Fibroblast of skin of left biceps (primary cell): ENCODE data around the gene LIPH.

Source experiments
- DNase-seq, 2 experiments: peaks; one replicate each; pipeline ENCODE4 v3.0.0-alpha.2; 2013; ENCODE audit warnings: low read depth in 2 of 2

Gene LIPH

DNA sequence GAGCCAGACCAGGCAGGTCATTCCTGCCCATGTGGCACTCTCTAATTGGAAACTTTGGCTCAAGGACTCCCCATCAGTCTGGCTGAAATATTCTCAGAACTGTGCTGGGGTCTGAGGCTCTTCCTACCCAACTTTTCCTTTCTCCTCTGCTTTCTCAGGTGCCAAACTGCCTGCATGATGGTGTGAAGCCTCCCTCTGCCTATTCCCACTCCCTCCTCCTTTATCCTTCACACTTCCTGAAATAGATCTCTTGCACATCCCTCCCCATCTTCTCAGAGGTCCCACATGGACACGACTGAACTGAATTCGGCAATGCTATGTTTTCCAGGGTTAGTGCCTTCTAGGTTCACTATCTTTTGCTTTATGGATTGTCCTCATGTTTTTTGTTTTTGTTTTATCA, 12.5 kb downstream of the LIPH start:
- DNase-seq = no peak

- peak in 1 of 2 experiments; percentile 15 for DNase-seq
Measured at GRCh38 chr3:185537369-185537970, 14.9 kb downstream of the LIPH start.

DNA sequence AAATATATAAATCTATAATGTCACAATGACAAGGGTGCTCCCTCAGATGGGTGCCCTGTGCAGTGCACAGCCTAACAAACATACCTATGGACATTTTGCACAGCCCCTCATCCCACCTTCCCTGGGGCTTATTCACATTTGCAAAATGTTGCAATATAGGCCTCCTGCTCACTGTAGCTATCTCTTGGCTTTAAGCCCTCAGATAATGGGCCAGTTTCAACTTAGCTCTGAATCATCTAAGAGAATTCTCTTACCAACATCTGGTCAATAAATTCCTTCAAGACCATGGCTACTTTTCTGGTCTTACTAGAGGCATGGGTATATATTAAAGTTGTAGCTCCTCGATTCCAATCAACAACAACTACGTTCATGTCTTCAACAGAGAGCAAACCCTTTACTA, 17.9 kb downstream of the LIPH start:
- no peak for DNase-seq

DNA sequence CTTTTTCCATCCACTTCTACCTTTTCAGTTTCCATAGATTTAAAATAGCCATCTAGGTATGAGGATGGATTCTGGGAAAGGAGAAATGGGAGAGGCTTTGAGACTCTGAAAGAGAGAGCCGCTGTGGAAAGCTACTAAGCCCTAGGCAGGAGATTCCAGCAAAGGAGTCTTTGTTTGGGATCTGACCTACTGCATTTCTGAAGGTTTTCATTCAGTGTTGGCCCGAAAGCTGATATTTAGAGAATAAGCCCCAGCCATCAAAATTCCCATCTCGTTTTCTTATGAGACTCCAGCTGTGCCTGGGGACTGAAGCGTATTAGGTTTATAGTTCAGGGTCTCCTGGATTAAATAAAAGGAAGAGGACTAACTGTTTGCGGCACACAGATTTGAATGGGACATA, 19.5 kb downstream of the LIPH start:
- no peak for DNase-seq

- no peak for DNase-seq
Measured at GRCh38 chr3:185530856-185531255, 21.5 kb downstream of the LIPH start.

- no peak for DNase-seq
Measured at GRCh38 chr3:185528532-185528931, 23.9 kb downstream of the LIPH start.

- no peak for DNase-seq
Measured at GRCh38 chr3:185527364-185527763, 25.0 kb downstream of the LIPH start.

DNA sequence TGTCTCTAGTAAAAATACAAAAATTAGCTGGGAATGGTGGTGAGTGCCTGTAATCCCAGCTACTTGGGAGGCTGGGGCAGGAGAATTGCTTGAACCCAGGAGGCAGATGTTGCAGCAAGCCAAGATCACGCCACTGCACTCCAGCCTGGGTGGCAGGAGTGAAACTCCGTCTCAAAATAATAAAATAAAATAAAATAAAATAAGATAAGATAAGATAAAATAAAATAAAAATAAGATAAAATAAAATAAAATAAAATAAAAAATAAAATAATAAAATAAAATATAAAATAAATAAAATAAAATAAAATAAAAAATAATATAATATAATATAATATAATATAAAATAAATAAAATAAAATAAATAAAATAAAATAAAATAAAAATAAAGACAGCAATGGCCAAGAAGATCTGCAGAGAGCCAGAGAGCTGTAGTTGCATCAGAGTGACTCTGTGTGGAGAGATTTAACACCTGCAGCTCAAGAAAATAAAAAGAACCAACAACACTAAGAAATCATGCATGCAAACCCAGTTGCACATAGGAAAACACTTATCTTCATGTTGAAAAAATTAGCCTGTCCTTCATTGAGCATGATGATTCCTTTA, 25.9 kb downstream of the LIPH start:
- no peak for DNase-seq

GRCh38 chr3:185521349-185522138, 30.8 kb downstream of the LIPH start:
- DNase-seq = no peak

- DNase-seq = no peak
Measured at GRCh38 chr3:185519021-185519420, 33.4 kb downstream of the LIPH start.

DNA sequence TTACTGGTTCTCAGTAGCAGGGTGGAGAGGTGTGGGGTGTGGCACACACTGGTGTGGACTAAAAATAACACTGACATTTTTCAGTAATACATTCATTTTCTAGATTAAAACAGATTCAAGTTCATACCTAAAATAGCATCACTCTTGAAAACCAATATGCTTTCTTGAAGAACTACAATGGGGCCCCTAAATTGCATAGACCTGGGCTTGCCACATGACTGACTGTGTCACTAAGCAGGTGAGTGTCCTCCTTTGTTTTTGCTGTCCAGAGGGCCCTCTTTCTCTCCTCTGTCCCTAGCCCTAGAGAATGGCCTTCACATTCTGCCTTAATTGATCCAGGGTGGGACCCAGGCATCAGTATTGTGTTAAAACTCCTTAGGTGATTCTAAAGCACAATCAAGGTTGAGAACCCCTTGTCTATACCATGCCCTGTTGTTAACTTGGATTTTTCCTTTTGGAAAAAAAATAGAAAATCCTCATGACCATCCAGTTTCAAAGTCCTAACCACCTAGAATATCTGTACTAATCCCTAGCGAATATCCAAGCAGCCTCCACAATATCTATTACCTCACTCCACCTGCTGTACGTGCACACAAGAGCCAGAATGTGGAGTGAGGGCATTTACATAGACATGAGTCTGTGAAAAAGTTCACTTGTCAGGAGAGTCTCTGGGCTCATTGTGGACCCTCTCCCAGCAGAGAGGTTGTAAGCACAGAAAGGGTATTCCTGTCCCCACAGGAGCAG, 34.8 kb downstream of the LIPH start:
- DNase-seq = no peak

DNA sequence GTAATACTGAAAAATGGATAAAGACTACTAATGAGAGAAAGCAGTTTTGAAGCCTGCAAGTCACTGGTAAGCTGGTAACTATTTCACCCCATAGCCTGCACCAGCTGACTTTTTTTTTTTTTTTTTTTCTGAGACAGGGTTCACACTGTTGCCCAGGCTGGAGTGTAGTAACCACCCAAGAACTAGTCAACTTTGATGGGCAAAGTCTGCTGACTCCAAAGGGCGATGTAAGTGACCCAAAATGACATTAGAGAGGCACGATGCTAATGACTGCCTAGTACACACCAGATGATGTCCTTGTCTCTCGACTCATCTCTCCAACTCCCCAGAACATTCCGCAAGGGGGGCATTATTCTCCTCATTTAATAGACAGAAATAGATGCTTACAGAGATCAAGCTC, 40.7 kb downstream of the LIPH start:
- no peak for DNase-seq

- no peak for DNase-seq
Measured at GRCh38 chr3:185508335-185508991, 43.9 kb downstream of the LIPH start.

DNA sequence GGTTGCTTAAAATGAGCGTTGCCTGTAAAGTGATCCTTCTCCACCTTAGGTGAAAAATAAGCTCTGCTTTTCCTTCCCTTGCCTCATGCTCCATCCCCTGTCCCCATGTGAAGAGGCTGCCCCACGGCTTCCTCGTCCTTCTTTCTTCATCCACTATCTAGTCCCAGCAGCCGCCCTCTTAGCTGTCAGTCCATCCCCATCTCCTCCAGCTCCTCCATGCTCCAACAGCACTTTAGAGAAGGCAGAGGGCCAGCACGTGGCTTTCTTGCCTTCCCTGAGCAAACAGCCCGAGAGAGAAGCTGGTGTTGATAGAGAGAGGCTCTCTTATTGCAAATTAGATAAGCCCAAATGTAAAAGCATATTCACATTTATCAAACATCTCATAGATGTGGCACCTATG, 44.5 kb downstream of the LIPH start:
- DNase-seq = no peak

- DNase-seq = no peak
Measured at GRCh38 chr3:185504636-185505035, 47.8 kb downstream of the LIPH start.

GRCh38 chr3:185503521-185503920, 48.9 kb downstream of the LIPH start:
- no peak for DNase-seq

GRCh38 chr3:185502987-185503386, 49.4 kb downstream of the LIPH start:
- DNase-seq = no peak

DNA sequence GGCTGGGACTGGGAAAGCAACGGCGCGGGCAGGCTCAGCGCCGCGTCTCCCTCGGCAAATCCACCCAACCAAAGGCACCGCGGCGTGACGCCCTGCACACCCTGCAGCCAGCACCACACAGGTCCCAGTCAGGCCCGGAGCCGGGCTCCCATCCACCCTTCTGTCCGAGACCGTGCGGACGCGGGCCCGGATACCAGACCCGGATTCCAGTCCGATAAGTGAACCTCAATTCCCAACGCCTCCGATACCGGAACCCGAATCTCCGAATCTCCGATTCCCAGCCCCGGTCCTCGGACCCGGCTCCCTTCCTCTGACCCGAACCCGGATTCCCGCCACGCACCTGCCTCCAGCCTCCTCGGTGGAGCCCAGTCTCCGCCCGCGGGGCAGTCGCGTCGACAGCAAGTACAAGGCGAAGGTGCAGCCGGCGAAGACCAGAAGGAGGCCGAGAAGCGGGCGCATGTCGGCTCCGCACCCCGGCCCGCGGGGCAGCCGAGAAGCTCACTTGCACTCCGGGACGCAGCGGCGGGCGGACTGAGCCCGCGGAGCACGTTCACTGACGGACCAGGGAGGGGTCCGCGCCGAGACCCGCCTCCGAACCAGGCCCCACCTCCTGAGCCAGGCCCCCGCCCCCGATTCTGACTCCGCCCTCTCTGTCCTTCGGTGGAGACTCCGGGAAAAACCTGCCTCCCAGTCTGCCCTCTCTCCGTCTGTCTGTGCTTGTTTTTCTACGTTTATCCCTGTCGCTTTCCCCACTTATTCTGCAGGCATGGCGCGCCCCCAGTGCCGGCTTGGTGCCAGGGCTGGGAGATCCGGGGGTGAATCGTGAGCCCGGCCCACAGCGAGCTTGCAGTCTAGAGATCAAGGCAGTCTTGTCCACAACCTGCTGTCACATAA, 53.6 kb downstream of the LIPH start, which contains the start of gene TMEM41A:
TMEM41A (minus strand) TSS at position 533 of the 894 bp plus-strand sequence; CDS start at position 459, 74 bp downstream.
- peak; percentile 68 to 71 for DNase-seq

- no peak for DNase-seq
Measured at GRCh38 chr3:185490241-185490640, 62.1 kb downstream of the LIPH start.

DNA sequence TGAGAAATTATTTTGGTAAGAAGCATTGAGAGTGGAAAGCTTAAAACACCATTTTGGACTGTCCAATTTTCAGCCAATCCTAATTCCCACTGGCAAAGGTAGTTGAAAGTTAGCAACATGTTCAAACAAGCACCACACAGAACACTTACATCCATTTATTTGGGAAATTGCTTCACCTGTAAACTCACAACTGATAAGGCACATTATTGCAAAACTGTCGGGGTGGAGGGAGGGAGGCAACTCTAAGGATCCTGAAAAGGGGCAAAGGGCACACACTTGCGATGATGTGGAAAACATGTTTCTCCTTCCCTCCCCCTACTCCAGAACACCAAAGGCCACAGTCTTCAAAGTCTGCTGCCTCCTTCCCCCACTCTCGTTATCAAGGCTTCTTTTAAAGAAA, 62.9 kb downstream of the LIPH start:
- no peak for DNase-seq

- DNase-seq = no peak
Measured at GRCh38 chr3:185488465-185488864, 63.9 kb downstream of the LIPH start.
